MCF 10A (cell line): ENCODE data around the gene LIG3. TPM values are rescaled to one million over a fixed set of nuclear protein-coding genes. Genes with fewer than 3 reads are reported as not detected.
A peak's percentile ranks its signal among the peaks of the same experiment; 100 is the strongest.

Experiments used
- BruUV-seq: library from RNA; stranded (reverse); fragments of 400-500 nt; replicated peaks from 2 replicates; lab custom pipeline; 2021; lab: Mats Ljungman, UMichigan
- CTCF ChIA-PET: fragments of 300-600 bp; sonication (Branson Sonifier 250); formaldehyde crosslinking; extraction: SDS; loops from one replicate; lab custom pipeline; 2021; ENCODE audit warnings: antibody characterized with exemption, inconsistent platforms; lab: Yijun Ruan, JAX
- POLR2A ChIA-PET: fragments of 300-600, 350-650 bp; sonication (Branson Sonifier 250); formaldehyde crosslinking; extraction: SDS; loops from one replicate; lab custom pipeline; 2020; ENCODE audit warnings: antibody characterized with exemption, inconsistent platforms; lab: Yijun Ruan, JAX
- DNase-seq: peaks from one replicate; pipeline ENCODE4 v3.0.0-alpha.2; 2018; ENCODE audit not compliant: unreplicated experiment
- H3K27ac Mint-ChIP-seq: one replicate; pipeline ENCODE4 v1.8.0; 2022; ENCODE audit warnings: mild to moderate bottlenecking, low read depth, mixed read lengths; ENCODE audit not compliant: unreplicated experiment
- H3K27me3 Mint-ChIP-seq: one replicate; pipeline ENCODE4 v1.8.0; 2022; ENCODE audit warnings: mixed read lengths; ENCODE audit not compliant: insufficient read depth, unreplicated experiment
- H3K36me3 Mint-ChIP-seq: one replicate; pipeline ENCODE4 v1.8.0; 2022; ENCODE audit warnings: mild to moderate bottlenecking, moderate library complexity, mixed read lengths; ENCODE audit not compliant: insufficient read depth, unreplicated experiment
- H3K4me1 Mint-ChIP-seq: one replicate; pipeline ENCODE4 v1.8.0; 2022; ENCODE audit warnings: mixed read lengths; ENCODE audit not compliant: insufficient read depth, unreplicated experiment
- H3K4me3 Mint-ChIP-seq: one replicate; pipeline ENCODE4 v1.8.0; 2022; ENCODE audit warnings: mild to moderate bottlenecking, moderate library complexity, mixed read lengths; ENCODE audit not compliant: unreplicated experiment
- H3K9me3 Mint-ChIP-seq: one replicate; pipeline ENCODE4 v1.8.0; 2022; ENCODE audit warnings: mixed read lengths; ENCODE audit not compliant: unreplicated experiment
- intact Hi-C: fragments of 100-400 bp; cut with micrococcal nuclease; formaldehyde crosslinking; loops from 2 replicates; pipeline ENCODE4 v1.14.1; 2022
- total RNA-seq: library from RNA; stranded (reverse); gene quantifications from 2 replicates; pipeline ENCODE4 v1.2.3, GENCODE V29; 2022
- TF ChIP-seq, protein P1 (sequence below): fragments of 200-600 bp; IDR thresholded peaks from one replicate; pipeline ENCODE4 v1.8.0; 2022; ENCODE audit warnings: antibody characterized with exemption, mild to moderate bottlenecking; ENCODE audit not compliant: unreplicated experiment

LIG3 gene
- total RNA-seq, 1 experiment from 2014 or later, result 39.7 TPM

DNA sequence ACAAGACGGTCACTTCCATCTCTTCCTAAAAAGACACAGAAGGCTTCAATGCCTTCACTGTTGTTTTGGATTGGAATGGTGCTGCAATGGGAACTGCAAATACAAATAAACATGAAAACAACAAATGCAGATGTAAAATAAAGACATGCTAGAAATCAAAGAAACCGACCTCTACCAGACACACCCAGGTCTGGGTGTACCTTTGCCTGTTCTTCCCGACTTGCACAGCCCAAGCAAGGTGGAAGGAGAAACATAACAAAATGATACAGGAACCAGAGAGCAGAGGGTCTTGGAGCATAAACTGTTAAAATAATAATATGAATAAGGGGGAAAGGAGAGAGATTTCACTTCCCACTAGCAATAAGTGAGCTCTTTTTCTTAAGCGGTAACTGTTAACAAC is 65.9 kb downstream of the LIG3 start:
- Mint-ChIP-seq H3K9me3 (no peaks in the 10 kb centered on the region), H3K27ac (peak overlapping the region; percentile 25), H3K4me3 (peak overlapping the region; percentile 33), H3K36me3 (no peaks in the 10 kb centered on the region), H3K4me1 (peaks cover 12% of the 10 kb centered on the region), H3K27me3 (no peaks in the 10 kb centered on the region)
- no peak for DNase-seq
- ChIA-PET POLR2A (no interaction called here), CTCF (interaction anchor here (0.9 kb wide), 1 partner anchor 48 kb away, joined by 4 read pairs; no protein-coding TSS in a partner anchor)
- no TSS peak for BruUV-seq
- intact Hi-C loops, result no loop called here
- TF ChIP-seq, protein P1, sequence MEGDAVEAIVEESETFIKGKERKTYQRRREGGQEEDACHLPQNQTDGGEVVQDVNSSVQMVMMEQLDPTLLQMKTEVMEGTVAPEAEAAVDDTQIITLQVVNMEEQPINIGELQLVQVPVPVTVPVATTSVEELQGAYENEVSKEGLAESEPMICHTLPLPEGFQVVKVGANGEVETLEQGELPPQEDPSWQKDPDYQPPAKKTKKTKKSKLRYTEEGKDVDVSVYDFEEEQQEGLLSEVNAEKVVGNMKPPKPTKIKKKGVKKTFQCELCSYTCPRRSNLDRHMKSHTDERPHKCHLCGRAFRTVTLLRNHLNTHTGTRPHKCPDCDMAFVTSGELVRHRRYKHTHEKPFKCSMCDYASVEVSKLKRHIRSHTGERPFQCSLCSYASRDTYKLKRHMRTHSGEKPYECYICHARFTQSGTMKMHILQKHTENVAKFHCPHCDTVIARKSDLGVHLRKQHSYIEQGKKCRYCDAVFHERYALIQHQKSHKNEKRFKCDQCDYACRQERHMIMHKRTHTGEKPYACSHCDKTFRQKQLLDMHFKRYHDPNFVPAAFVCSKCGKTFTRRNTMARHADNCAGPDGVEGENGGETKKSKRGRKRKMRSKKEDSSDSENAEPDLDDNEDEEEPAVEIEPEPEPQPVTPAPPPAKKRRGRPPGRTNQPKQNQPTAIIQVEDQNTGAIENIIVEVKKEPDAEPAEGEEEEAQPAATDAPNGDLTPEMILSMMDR, result no peak

DNA sequence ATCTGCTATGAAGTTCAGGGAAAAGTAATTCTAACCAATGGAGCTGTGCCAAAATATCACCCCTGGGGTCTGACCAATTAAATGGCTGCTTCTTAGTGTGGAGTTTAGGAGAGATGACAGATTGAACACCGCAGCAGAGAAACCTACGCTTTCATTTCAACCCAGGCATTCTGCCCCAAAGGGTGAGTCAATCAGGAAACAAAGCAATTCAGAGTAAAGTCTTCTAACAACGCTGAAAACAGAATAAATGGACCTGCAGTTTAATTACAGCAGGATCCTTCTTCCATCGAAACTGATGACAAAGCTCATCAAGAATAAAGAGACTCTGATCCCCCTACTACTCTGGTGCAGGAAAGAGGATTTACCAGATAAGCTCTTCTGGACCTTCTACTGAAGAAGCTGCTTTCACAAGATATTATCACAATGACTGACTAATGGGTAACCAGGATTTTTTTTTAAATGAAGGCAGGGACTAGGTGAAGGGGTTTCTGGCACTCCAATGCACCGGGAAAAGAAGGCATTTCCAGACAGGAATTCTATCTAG is 66.5 kb downstream of the LIG3 start:
- BruUV-seq, result no TSS peak
- Mint-ChIP-seq H3K4me3 (peak overlapping the region; percentile 33), H3K9me3 (no peaks in the 10 kb centered on the region), H3K36me3 (no peaks in the 10 kb centered on the region), H3K27ac (peak overlapping the region; percentile 25), H3K4me1 (peaks cover 12% of the 10 kb centered on the region), H3K27me3 (no peaks in the 10 kb centered on the region)
- intact Hi-C loops, result no loop called here
- ChIA-PET POLR2A (interaction anchor here (0.9 kb wide), 1 partner anchor 17 kb away, joined by 6 read pairs; the partner anchor contains the start of gene RFFL), CTCF (interaction anchor here (0.6 to 0.9 kb wide), 3 partner anchors 15 to 845 kb away, joined by 3 to 4 read pairs (median 3); no protein-coding TSS in a partner anchor)
- peak; percentile 27 for DNase-seq
- TF ChIP-seq, protein P1, result no peak

DNA sequence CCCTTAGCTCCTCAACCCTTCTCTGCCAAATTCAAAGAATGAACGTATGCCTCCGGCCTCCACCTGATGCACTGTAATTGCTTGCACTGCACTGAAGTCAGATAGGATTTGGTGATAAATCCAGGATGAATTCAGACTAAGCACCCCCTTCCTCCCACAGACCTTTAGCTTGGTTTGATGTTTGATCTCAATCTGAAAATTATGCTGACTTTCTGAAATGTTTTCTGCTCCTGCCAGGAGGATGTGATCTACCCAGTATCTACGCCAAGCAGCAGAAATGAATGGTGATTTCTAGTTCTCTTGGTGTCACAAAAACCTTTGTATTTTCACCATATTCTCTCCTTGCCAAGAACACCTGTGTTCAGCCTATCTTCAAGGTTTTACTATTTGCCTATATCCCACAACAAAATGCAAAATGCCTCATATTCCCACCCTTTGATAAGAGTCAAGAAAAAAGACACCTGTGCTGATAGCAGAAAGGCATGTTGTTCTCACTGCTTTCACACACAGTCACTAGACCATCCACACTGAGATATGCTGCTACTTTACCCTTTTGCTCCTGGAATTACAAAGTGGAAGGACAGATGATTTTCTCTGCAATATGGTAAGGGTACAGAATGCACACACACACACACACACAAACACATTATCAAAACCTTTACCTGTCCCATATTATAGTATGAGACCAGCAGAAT is 68.5 kb downstream of the LIG3 start:
- TF ChIP-seq, protein P1, result no peak
- no peak for DNase-seq
- POLR2A ChIA-PET, result no interaction called here
- Mint-ChIP-seq H3K36me3 (no peaks in the 10 kb centered on the region), H3K4me3 (no peak overlapping the region), H3K27me3 (no peaks in the 10 kb centered on the region), H3K27ac (no peak overlapping the region), H3K9me3 (no peaks in the 10 kb centered on the region), H3K4me1 (peaks cover 23% of the 10 kb centered on the region)
- BruUV-seq, result no TSS peak
- intact Hi-C loops, result no loop called here
- CTCF ChIA-PET, result interaction anchor here (1.1 to 1.2 kb wide), 2 partner anchors 27 to 50 kb away, joined by 3 read pairs; no protein-coding TSS in a partner anchor

DNA sequence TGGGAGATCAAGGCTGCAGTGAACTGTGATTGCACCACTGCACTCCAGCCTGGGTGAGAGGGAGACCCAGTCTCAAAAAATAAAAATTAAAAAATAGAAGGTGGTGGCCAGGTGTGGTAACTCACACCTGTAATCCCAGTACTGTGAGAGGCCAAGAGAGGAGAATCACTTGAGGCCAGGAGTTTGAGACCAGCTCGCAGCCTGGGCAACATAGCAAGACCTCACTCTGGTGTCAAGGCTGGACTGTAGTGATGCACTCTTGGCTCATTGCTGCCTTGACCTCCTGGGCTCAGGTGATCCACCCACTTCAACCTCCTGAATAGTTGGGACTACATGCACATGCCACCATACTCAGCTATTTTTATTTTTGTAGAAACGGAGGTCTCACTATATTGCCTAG is 69.9 kb downstream of the LIG3 start:
- Mint-ChIP-seq H3K4me3 (no peak overlapping the region), H3K9me3 (no peaks in the 10 kb centered on the region), H3K27me3 (no peaks in the 10 kb centered on the region), H3K27ac (no peak overlapping the region), H3K36me3 (no peaks in the 10 kb centered on the region), H3K4me1 (peaks cover 23% of the 10 kb centered on the region)
- POLR2A ChIA-PET, result no interaction called here
- DNase-seq, result no peak
- CTCF ChIA-PET, result interaction anchor here (0.6 to 1.2 kb wide), 4 partner anchors 14 to 603 kb away, joined by 3 to 4 read pairs (median 3); no protein-coding TSS in a partner anchor
- BruUV-seq, result no TSS peak
- TF ChIP-seq, protein P1, result no peak
- intact Hi-C loops, result no loop called here
